WTC11 (cell line): ENCODE measurements around the gene ROBO1. TPM values are rescaled to one million over a fixed set of nuclear protein-coding genes. Genes with fewer than 3 reads are reported as not detected.

Experiments used
- ATAC-seq: fragments of 200-7000 bp; cut with Tn5 transposase; 2 replicates; pipeline ENCODE4 v1.10.0; 2021; ENCODE audit warnings: mild to moderate bottlenecking, moderate library complexity
- CTCF ChIA-PET: fragments of 300-600 bp; sonication (Branson Sonifier 250); formaldehyde crosslinking; loops from one replicate; lab custom pipeline; 2021; ENCODE audit warnings: antibody characterized with exemption; lab: Charles Lee
- POLR2A ChIA-PET: fragments of 350-600 bp; sonication (Branson Sonifier 250); formaldehyde crosslinking; loops from one replicate; lab custom pipeline; 2021; ENCODE audit warnings: antibody characterized with exemption; lab: Charles Lee
- DNase-seq: peaks from one replicate; pipeline ENCODE4 v3.0.0; 2021; ENCODE audit warnings: low spot score
- H3K27ac Mint-ChIP-seq: 2 replicates; pipeline ENCODE4 v1.8.0; 2021; ENCODE audit warnings: mixed read lengths
- H3K27me3 Mint-ChIP-seq: 2 replicates; pipeline ENCODE4 v1.8.0; 2021; ENCODE audit warnings: low read depth, mild to moderate bottlenecking, moderate library complexity, mixed read lengths
- H3K36me3 Mint-ChIP-seq: 2 replicates; pipeline ENCODE4 v1.8.0; 2021; ENCODE audit warnings: mixed read lengths
- H3K4me1 Mint-ChIP-seq: 2 replicates; pipeline ENCODE4 v1.8.0; 2022; ENCODE audit warnings: mixed read lengths
- H3K4me3 Mint-ChIP-seq: 2 replicates; pipeline ENCODE4 v1.8.0; 2021; ENCODE audit warnings: mild to moderate bottlenecking, moderate library complexity, mixed read lengths
- H3K9me3 Mint-ChIP-seq: 2 replicates; pipeline ENCODE4 v1.8.0; 2021; ENCODE audit warnings: mixed read lengths
- ATF2 ChIP-seq: sonication (generic); formaldehyde crosslinking; IDR thresholded peaks from 2 replicates; pipeline ENCODE4 v1.8.1; 2022; ENCODE audit warnings: low read depth, missing genetic modification reagents, borderline replicate concordance
- E2F5 ChIP-seq: sonication (generic); formaldehyde crosslinking; IDR thresholded peaks from 2 replicates; pipeline ENCODE4 v1.8.1; 2022; ENCODE audit warnings: mild to moderate bottlenecking, moderate library complexity, missing genetic modification reagents
- JAZF1 ChIP-seq: fragments of 250-450 bp; sonication (Bioruptor Pico); IDR thresholded peaks from 2 replicates; pipeline ENCODE4 v1.9.0; 2021; ENCODE audit warnings: moderate library complexity, mild to moderate bottlenecking, inconsistent platforms
- NR1H2 ChIP-seq: sonication (generic); formaldehyde crosslinking; IDR thresholded peaks from 2 replicates; pipeline ENCODE4 v1.9.0; 2021; ENCODE audit warnings: mild to moderate bottlenecking, moderate library complexity, missing genetic modification reagents
- NR2C2 ChIP-seq: sonication (generic); formaldehyde crosslinking; IDR thresholded peaks from 2 replicates; pipeline ENCODE4 v1.8.0; 2022; ENCODE audit warnings: mild to moderate bottlenecking, missing genetic modification reagents
- SMAD4 ChIP-seq: sonication (generic); formaldehyde crosslinking; IDR thresholded peaks from 2 replicates; pipeline ENCODE4 v1.8.0; 2022; ENCODE audit warnings: mild to moderate bottlenecking, missing genetic modification reagents
- TEAD1 ChIP-seq: sonication (generic); formaldehyde crosslinking; IDR thresholded peaks from 2 replicates; pipeline ENCODE4 v1.8.0; 2022; ENCODE audit warnings: mild to moderate bottlenecking, missing genetic modification reagents
- ZNF232 ChIP-seq: sonication (generic); formaldehyde crosslinking; IDR thresholded peaks from 2 replicates; pipeline ENCODE4 v1.8.0; 2022; ENCODE audit warnings: mild to moderate bottlenecking, missing genetic modification reagents
- ZNF423 ChIP-seq: fragments of 250-450 bp; sonication (Bioruptor Pico); IDR thresholded peaks from 2 replicates; pipeline ENCODE4 v2.1.2; 2022; ENCODE audit warnings: mild to moderate bottlenecking, moderate library complexity
- ZNF512 ChIP-seq: sonication (generic); formaldehyde crosslinking; IDR thresholded peaks from 2 replicates; pipeline ENCODE4 v1.8.1; 2022; ENCODE audit warnings: missing genetic modification reagents, borderline replicate concordance
- ZNF532 ChIP-seq: fragments of 250-450 bp; sonication (Bioruptor Pico); IDR thresholded peaks from 2 replicates; pipeline ENCODE4 v1.9.0; 2021; ENCODE audit warnings: mild to moderate bottlenecking, borderline replicate concordance
- total RNA-seq: library from RNA; stranded (reverse); gene quantifications from 3 replicates; pipeline ENCODE4 v1.2.3, GENCODE V29; 2021
- TF ChIP-seq, protein P1 (sequence below): sonication (generic); formaldehyde crosslinking; conservative IDR thresholded peaks from 2 replicates; pipeline ENCODE4 v1.8.1; 2023; ENCODE audit warnings: mild to moderate bottlenecking, low read depth, missing genetic modification reagents, moderate library complexity
- TF ChIP-seq, protein P2 (sequence below): sonication (generic); formaldehyde crosslinking; IDR thresholded peaks from 2 replicates; pipeline ENCODE4 v1.8.1; 2022; ENCODE audit warnings: low read depth, mild to moderate bottlenecking, moderate library complexity, missing genetic modification reagents, borderline replicate concordance
- TF ChIP-seq, protein P3 (sequence below): sonication (generic); formaldehyde crosslinking; conservative IDR thresholded peaks from 2 replicates; pipeline ENCODE4 v1.8.1; 2022; ENCODE audit warnings: mild to moderate bottlenecking, missing genetic modification reagents

The ROBO1 gene
- total RNA-seq, 1 experiment from 2014 or later: 90.9 TPM

DNA sequence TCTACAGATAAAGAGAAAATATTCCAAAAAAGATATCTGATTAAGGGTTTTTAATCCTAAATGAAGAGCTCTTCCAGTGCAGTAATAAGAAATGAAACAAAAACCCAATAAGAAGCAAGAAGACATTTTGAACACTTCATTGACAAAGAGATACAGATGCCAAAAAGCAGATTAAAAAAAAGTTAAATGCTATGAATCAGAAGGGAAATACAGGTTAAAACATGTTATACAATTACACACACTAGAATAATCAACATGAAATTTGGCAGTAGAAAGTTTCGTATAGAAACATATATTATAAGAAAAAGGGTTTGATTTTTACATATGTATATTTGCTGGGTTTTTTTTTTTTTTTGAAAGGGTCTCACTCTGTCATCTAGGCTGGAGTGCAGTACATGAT, 135.0 kb downstream of the ROBO1 start (continued):
- TF ChIP-seq, protein P1, sequence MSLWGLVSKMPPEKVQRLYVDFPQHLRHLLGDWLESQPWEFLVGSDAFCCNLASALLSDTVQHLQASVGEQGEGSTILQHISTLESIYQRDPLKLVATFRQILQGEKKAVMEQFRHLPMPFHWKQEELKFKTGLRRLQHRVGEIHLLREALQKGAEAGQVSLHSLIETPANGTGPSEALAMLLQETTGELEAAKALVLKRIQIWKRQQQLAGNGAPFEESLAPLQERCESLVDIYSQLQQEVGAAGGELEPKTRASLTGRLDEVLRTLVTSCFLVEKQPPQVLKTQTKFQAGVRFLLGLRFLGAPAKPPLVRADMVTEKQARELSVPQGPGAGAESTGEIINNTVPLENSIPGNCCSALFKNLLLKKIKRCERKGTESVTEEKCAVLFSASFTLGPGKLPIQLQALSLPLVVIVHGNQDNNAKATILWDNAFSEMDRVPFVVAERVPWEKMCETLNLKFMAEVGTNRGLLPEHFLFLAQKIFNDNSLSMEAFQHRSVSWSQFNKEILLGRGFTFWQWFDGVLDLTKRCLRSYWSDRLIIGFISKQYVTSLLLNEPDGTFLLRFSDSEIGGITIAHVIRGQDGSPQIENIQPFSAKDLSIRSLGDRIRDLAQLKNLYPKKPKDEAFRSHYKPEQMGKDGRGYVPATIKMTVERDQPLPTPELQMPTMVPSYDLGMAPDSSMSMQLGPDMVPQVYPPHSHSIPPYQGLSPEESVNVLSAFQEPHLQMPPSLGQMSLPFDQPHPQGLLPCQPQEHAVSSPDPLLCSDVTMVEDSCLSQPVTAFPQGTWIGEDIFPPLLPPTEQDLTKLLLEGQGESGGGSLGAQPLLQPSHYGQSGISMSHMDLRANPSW (CRISPR knock-in tag): no peak
- no peak for TF ChIP-seq ZNF232 (CRISPR knock-in tag)

GRCh38 chr3:79618883-79619282, 148.9 kb downstream of the ROBO1 start:
- ChIA-PET POLR2A (no interaction called here), CTCF (no interaction called here)
- Mint-ChIP-seq H3K4me3 (no peak overlapping the region), H3K27ac (peak overlapping the region; percentile 51; the same call in 1 of the 2 replicates), H3K4me1 (no peaks in the 10 kb centered on the region), H3K27me3 (no peaks in the 10 kb centered on the region; the same call in 1 of the 2 replicates), H3K9me3 (peaks cover 52% of the 10 kb centered on the region), H3K36me3 (peaks cover 24% of the 10 kb centered on the region)
- TF ChIP-seq ZNF512 (CRISPR knock-in tag) (no peak), ZNF423 (CRISPR knock-in tag) (no peak), JAZF1 (CRISPR knock-in tag) (no peak), NR1H2 (CRISPR knock-in tag) (no peak), E2F5 (CRISPR knock-in tag) (no peak), ZNF532 (CRISPR knock-in tag) (no peak), TEAD1 (CRISPR knock-in tag) (no peak), ATF2 (CRISPR knock-in tag) (no peak), SMAD4 (CRISPR knock-in tag) (no peak), NR2C2 (CRISPR knock-in tag) (no peak)
- TF ChIP-seq, protein P2, sequence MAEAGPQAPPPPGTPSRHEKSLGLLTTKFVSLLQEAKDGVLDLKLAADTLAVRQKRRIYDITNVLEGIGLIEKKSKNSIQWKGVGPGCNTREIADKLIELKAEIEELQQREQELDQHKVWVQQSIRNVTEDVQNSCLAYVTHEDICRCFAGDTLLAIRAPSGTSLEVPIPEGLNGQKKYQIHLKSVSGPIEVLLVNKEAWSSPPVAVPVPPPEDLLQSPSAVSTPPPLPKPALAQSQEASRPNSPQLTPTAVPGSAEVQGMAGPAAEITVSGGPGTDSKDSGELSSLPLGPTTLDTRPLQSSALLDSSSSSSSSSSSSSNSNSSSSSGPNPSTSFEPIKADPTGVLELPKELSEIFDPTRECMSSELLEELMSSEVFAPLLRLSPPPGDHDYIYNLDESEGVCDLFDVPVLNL (CRISPR knock-in tag): no peak
- TF ChIP-seq, protein P3, sequence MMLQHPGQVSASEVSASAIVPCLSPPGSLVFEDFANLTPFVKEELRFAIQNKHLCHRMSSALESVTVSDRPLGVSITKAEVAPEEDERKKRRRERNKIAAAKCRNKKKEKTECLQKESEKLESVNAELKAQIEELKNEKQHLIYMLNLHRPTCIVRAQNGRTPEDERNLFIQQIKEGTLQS (CRISPR knock-in tag): no peak
- ATAC-seq (peak; percentile 28; the same call in 1 of the 2 replicates), DNase-seq (peak; percentile 13)
